Stimulated activated CD4-positive, alpha-beta T cell treated with anti-CD3 and anti-CD28 coated beads, Interleukin-4, amount 100 ng/mL, for 1 hour (primary cell): Measurements from ENCODE around the gene RAB11FIP3.
A peak's percentile ranks its signal among the peaks of the same experiment; 100 is the strongest.

ENCODE experiments used
- DNase-seq: peaks from one replicate; pipeline ENCODE4 v3.0.0-alpha.2; 2020

The RAB11FIP3 gene

GRCh38 chr16:424033-424622, 1.3 kb upstream of the RAB11FIP3 start:
- DNase-seq, result no peak

- DNase-seq, result no peak
These were observed 797 bp upstream of the RAB11FIP3 start for GRCh38 chr16:424623-425081.

GRCh38 chr16:425740-426114, 278 bp downstream of the RAB11FIP3 start:
- DNase-seq, result peak; percentile 43

- no peak for DNase-seq
These were observed 861 bp downstream of the RAB11FIP3 start for GRCh38 chr16:426115-426905.

GRCh38 chr16:426906-427249, 1.4 kb downstream of the RAB11FIP3 start:
- no peak for DNase-seq

- DNase-seq, result no peak
These were observed 1.8 kb downstream of the RAB11FIP3 start for GRCh38 chr16:427250-427649.

GRCh38 chr16:430904-431303, 5.5 kb downstream of the RAB11FIP3 start:
- no peak for DNase-seq

GRCh38 chr16:440627-441026, 15.2 kb downstream of the RAB11FIP3 start:
- DNase-seq, result no peak

GRCh38 chr16:441447-441846, 16.0 kb downstream of the RAB11FIP3 start:
- no peak for DNase-seq

GRCh38 chr16:442976-443375, 17.5 kb downstream of the RAB11FIP3 start:
- DNase-seq, result no peak

- DNase-seq, result no peak
These were observed 18.6 kb downstream of the RAB11FIP3 start for GRCh38 chr16:444027-444426.

- DNase-seq, result no peak
These were observed 20.1 kb downstream of the RAB11FIP3 start for GRCh38 chr16:445566-445965.

GRCh38 chr16:450385-450784, 24.9 kb downstream of the RAB11FIP3 start:
- no peak for DNase-seq

- no peak for DNase-seq
These were observed 25.5 kb downstream of the RAB11FIP3 start for GRCh38 chr16:450785-451512.

- DNase-seq, result no peak
These were observed 29.0 kb downstream of the RAB11FIP3 start for GRCh38 chr16:454397-454940.

- no peak for DNase-seq
These were observed 30.0 kb downstream of the RAB11FIP3 start for GRCh38 chr16:455453-455852.

GRCh38 chr16:456891-457483, 31.5 kb downstream of the RAB11FIP3 start:
- DNase-seq, result no peak

GRCh38 chr16:457732-458400, 32.4 kb downstream of the RAB11FIP3 start:
- no peak for DNase-seq

GRCh38 chr16:459761-460160, 34.3 kb downstream of the RAB11FIP3 start:
- no peak for DNase-seq

GRCh38 chr16:460787-461186, 35.3 kb downstream of the RAB11FIP3 start:
- DNase-seq, result no peak

GRCh38 chr16:463071-463470, 37.6 kb downstream of the RAB11FIP3 start:
- DNase-seq, result no peak

- no peak for DNase-seq
These were observed 41.2 kb downstream of the RAB11FIP3 start for GRCh38 chr16:466651-467050.
